KMS-11 (cell line): ENCODE measurements around the gene POLR2J3.
"Not testable (repeated sequence)": the region's sequence is repeated elsewhere in the genome, so short reads cannot be mapped to it uniquely, and the experiment has no call there.

Experiments used
- H2AFZ ChIP-seq: fragments of 200-600 bp; sonication (generic); 2 replicates; pipeline ENCODE4 v1.6.1; 2016; ENCODE audit warnings: antibody characterized with exemption, mixed run types, low read depth
- H3K27ac ChIP-seq: fragments of 200-600 bp; sonication (generic); 2 replicates; pipeline ENCODE4 v1.6.1; 2016; ENCODE audit warnings: mild to moderate bottlenecking, mixed run types
- H3K27me3 ChIP-seq: fragments of 200-600 bp; sonication (generic); 2 replicates; pipeline ENCODE4 v1.6.1; 2017; ENCODE audit warnings: mild to moderate bottlenecking, low read depth, mixed run types, moderate library complexity; ENCODE audit not compliant: insufficient read depth
- H3K36me3 ChIP-seq: fragments of 200-600 bp; sonication (generic); 2 replicates; pipeline ENCODE4 v1.6.1; 2017; ENCODE audit warnings: mild to moderate bottlenecking, mixed run types; ENCODE audit not compliant: insufficient read depth
- H3K4me1 ChIP-seq: fragments of 200-600 bp; sonication (generic); 2 replicates; pipeline ENCODE4 v1.6.1; 2016; ENCODE audit warnings: mild to moderate bottlenecking, low read depth, mixed run types; ENCODE audit not compliant: poor library complexity, severe bottlenecking
- H3K4me2 ChIP-seq: fragments of 200-600 bp; sonication (generic); 2 replicates; pipeline ENCODE4 v1.7.0; 2016; ENCODE audit warnings: mild to moderate bottlenecking, mixed run types
- H3K4me3 ChIP-seq: fragments of 200-600 bp; sonication (generic); IDR thresholded peaks from 2 replicates; pipeline ENCODE4 v1.6.1; 2017; ENCODE audit warnings: low read depth, low read length, mixed read lengths; ENCODE audit not compliant: insufficient read depth
- H3K79me2 ChIP-seq: fragments of 200-600 bp; sonication (generic); 2 replicates; pipeline ENCODE4 v1.6.1; 2016; ENCODE audit warnings: low read depth, mixed run types; ENCODE audit not compliant: insufficient read depth
- H3K9ac ChIP-seq: fragments of 200-600 bp; sonication (generic); 2 replicates; pipeline ENCODE4 v1.6.1; 2016; ENCODE audit warnings: mild to moderate bottlenecking, mixed run types
- H4K20me1 ChIP-seq: fragments of 200-600 bp; sonication (generic); 2 replicates; pipeline ENCODE4 v1.6.1; 2016; ENCODE audit warnings: mild to moderate bottlenecking, mixed run types; ENCODE audit not compliant: insufficient read depth

Gene POLR2J3

DNA sequence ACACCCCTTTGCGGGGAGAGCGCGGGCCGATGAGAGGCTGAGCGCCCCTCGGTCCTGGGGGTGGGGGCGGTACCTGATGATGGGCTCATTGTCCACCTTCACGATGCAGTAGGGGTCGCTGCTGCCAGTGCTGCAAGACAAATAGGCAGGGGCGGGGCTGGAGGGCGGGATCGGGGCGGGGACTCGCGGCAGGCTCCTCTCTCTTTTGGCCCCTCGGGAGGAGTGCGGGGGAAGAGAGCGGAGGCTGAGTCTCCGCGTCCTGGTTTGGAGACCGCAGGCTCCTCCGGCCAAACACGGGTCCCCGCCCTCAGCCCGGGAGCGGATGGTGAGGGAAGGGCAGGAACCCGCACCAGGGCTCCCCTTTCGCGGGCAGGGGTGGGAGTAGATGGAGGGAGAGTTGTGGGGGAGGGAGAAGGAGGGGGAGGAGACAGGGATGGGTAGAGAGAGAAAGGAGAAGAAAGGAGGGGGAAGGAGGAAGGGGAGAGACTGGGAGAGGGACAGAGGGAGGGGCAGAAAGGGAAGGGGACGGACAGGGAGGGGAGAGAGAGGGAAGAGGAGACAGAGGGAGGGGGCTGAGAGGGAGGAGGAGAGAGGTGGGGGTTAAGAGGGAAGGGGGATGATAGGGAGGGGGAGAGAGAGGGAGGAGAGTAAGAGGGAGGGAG, 38.8 kb upstream of the POLR2J3 start:
- not testable (repeated sequence) for H4K20me1 ChIP-seq, H2AFZ ChIP-seq, H3K4me3 ChIP-seq, H3K9ac ChIP-seq, H3K27me3 ChIP-seq, H3K79me2 ChIP-seq, H3K27ac ChIP-seq, H3K36me3 ChIP-seq, H3K4me1 ChIP-seq, H3K4me2 ChIP-seq

DNA sequence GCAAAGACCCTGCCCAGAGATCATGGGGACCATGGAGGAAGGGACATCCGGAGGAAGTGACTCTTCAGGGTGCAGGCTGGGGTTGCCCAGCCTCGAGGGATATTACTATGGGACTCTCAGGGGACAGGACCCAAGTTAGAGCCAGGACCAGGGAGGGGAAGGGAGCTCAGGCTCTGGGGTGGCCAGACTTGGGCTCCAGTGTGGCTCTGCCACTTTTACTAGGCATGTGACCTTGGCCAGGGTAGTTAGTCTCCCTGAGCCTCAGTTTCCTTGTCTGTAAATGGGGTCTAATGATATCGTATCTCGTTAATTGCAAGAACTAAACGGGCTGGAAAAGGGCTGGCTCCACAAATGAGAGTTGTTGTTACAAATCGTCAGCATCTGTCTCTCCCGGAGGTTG, 38.1 kb upstream of the POLR2J3 start:
- H3K27me3 ChIP-seq, H3K79me2 ChIP-seq, H4K20me1 ChIP-seq, H2AFZ ChIP-seq, H3K4me3 ChIP-seq, H3K4me1 ChIP-seq, H3K36me3 ChIP-seq, H3K9ac ChIP-seq, H3K27ac ChIP-seq, H3K4me2 ChIP-seq: not testable (repeated sequence)

DNA sequence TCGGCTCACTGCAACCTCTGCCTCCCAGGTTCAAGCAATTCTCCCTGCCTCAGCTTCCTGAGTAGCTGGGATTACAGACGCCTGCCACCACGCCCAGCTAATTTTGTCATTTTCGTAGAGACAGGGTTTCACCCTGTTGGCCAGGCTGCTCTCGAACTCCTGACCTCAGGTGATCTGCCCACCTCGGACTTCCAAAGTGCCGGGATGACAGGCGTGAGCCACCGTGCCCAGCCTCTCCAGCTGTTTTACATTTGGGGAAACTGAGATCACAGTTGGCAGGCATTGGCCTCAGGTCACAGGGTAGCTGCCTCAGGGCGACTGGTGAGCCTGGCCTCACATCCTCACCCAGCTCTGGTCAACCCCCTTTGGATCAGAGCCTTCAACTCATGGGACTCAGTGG, 37.4 kb upstream of the POLR2J3 start:
- H3K27me3 ChIP-seq, H3K4me1 ChIP-seq, H3K79me2 ChIP-seq, H2AFZ ChIP-seq, H3K4me3 ChIP-seq, H3K9ac ChIP-seq, H4K20me1 ChIP-seq, H3K4me2 ChIP-seq, H3K27ac ChIP-seq, H3K36me3 ChIP-seq: not testable (repeated sequence)

DNA sequence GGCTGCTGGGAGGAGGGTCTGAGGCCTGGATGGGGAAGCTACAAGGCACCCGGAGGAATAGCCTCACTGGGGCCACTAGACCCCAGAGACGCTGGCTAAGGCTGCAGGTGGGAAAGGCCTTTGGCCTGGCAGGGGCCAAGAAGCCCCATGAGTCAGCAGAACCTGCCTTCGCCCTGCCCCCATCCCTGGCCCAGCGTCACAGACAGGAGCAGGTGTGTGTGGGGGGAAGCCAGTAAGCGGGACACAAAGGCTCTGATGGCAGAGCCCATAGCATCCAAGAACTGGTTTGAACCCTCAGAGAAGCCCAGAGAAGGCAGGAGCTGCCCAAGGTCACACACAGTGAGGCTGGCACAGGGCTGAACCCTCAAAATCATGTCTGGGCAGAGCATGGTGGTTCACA, 34.5 kb upstream of the POLR2J3 start:
- not testable (repeated sequence) for H3K79me2 ChIP-seq, H3K27ac ChIP-seq, H3K4me3 ChIP-seq, H3K4me1 ChIP-seq, H2AFZ ChIP-seq, H3K27me3 ChIP-seq, H3K36me3 ChIP-seq, H3K4me2 ChIP-seq, H4K20me1 ChIP-seq, H3K9ac ChIP-seq

DNA sequence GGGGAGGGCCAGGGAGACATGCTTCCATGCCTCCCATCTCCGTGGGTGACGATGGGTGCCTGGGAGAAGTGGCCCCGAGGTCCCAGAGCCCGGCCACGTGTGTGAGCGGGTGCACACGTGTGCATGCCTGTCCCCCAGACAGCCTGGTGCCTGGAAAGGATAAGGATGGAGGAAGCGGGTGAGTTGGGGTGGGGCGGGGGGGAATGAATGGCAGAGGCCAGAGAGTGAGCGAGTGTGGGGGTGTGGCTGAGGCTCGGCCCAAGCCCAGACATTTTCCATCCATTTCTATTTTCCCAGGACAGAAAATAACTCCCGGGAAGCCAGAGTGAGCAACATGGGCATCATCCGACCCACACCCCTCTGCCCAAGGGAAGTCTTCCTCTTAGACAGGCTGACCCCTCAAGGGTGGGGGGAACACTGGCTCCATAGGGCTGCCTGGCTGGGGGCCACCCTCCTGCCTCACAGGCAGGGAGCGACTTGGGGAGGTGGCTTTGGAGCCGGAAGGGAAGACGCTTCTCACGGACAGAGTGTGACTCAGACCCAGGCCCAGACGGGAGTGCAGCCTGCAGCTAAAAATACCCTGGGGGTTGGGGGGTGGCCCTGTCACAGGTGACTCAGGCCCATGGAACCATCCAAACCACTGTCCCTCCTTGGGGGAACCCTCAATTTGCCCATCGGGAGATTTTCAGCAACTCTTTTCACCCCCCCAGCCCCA, 32.2 kb upstream of the POLR2J3 start:
- not testable (repeated sequence) for H3K4me1 ChIP-seq, H3K27ac ChIP-seq, H3K4me2 ChIP-seq, H3K36me3 ChIP-seq, H4K20me1 ChIP-seq, H3K4me3 ChIP-seq, H3K27me3 ChIP-seq, H3K9ac ChIP-seq, H2AFZ ChIP-seq, H3K79me2 ChIP-seq

DNA sequence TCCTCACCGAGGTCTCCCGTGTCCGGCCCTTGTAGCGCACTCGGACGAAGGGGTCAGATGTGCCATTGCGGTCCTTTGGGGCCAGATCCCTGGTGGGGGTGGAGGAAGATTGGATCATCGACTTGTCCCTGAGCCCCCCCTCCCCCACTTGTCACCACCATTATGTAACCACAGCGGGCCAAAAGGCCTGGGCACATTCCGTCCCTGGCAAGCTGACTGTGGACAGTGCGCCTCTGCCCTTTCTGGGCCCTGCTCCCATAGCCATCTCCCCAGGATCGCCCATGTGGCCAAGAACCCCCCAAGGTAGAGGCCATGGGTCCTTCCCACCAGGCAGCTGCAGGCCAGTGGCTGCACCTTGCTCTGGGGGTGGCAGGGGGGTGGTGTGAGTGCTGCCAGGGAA, 29.9 kb upstream of the POLR2J3 start:
- not testable (repeated sequence) for H3K27me3 ChIP-seq, H3K79me2 ChIP-seq, H3K4me2 ChIP-seq, H4K20me1 ChIP-seq, H3K4me3 ChIP-seq, H3K4me1 ChIP-seq, H2AFZ ChIP-seq, H3K36me3 ChIP-seq, H3K9ac ChIP-seq, H3K27ac ChIP-seq

DNA sequence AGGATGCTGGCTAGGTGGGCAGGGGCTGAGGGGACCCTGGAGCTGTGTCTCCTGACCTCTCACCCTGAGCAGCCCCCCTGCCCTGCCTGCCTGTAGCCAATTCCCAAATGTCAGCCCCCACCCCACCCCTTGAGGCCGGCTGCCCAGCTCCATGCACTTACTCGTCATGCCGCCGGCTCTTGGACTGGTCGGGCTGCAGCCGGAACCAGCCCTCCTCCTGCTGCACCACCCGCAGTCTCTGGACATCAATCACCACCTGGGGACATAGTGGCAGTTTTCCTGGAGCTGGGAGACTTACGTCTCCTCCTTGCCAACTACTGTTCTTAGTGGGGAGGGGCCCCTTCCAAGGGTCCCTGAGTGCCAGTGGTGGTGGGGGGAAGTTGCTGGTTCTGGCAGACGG, 27.3 kb upstream of the POLR2J3 start:
- H3K4me1 ChIP-seq, H3K36me3 ChIP-seq, H3K27me3 ChIP-seq, H3K9ac ChIP-seq, H4K20me1 ChIP-seq, H3K27ac ChIP-seq, H3K4me2 ChIP-seq, H3K79me2 ChIP-seq, H3K4me3 ChIP-seq, H2AFZ ChIP-seq: not testable (repeated sequence)

DNA sequence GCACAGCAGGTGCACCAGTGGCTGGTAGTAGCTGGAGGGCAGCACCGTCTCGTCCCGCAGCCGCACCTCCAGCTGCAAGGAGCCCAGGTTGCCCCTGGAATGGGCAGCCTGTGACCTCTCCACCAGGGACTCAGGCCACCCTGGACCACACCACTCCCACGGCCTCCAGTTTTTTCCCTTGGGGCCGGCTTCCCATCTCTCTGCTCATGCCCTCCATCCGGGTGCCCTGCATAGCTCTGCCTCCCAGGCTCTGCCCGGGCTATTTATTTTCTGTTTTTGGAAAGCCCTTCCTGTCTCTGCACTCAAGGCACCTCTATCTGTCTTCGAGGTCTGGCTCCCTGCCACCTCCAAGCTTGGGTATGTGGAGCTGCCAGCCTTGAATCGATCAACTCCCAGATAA, 23.7 kb upstream of the POLR2J3 start:
- H2AFZ ChIP-seq, H3K27me3 ChIP-seq, H3K4me1 ChIP-seq, H3K79me2 ChIP-seq, H3K4me2 ChIP-seq, H4K20me1 ChIP-seq, H3K36me3 ChIP-seq, H3K27ac ChIP-seq, H3K4me3 ChIP-seq, H3K9ac ChIP-seq: not testable (repeated sequence)

DNA sequence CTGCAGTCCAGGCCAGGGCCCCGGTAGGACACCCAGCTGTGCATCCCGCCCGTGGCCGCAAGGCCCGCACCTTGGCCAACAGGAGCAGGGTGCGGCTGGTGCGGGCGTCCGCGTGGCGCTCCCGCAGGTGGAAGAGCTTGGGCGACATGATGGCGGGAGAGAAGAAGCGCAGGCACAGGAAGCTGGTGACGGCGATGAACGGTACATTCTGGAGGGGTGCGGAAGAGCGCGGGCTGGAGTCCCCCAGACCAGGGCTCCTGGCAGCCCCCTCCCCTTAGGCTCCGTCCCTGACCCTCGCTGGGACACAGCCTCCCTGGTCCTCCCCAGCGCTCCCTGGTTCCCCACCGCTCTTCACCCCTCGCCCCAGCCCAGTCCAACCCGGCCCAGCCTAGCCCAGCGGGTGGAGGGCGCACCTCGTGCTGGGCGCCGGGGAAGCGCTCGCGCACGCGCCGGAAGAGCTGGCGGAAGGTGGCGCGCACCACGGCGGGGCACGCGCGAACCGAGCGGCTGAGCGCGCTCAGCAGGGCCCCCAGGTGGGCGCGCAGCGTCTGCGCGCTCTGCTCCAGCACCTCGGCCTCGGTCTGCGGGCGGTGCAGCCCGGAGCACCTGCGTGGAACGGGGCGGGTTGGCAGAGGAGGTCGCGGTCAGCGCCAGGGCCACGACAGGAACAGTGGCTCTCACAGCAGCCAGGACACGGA, 21.4 kb upstream of the POLR2J3 start:
- H3K4me2 ChIP-seq, H4K20me1 ChIP-seq, H3K9ac ChIP-seq, H3K4me3 ChIP-seq, H3K27ac ChIP-seq, H3K36me3 ChIP-seq, H3K27me3 ChIP-seq, H3K79me2 ChIP-seq, H3K4me1 ChIP-seq, H2AFZ ChIP-seq: not testable (repeated sequence)

DNA sequence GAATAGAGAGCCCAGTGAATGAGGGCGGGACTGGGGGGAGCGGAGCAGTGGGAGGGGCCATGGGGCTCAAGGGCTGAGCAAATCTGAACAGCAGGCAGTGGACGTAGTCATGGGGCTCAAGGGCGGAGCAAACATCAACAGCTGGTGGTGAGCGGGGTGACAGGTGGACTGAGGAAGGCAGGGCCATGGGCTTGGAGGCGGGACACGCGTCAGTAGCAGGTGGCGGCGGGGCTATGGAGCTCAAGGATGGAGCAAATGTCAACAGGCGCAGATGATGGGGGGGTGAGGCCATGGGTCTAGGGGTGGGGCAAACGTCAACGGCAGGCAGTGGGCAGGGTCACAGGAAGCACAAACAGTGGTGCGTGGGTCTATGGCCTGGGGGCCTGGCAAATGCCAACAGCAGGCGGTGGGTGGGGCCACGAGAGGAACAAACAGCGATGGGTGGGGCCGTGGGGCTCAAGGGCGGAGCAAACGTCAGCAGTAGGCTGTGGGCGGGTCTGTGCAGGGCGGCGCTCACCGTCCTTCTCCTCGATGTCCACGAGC, 20.2 kb upstream of the POLR2J3 start:
- H3K4me1 ChIP-seq, H3K79me2 ChIP-seq, H3K4me2 ChIP-seq, H3K27me3 ChIP-seq, H2AFZ ChIP-seq, H3K4me3 ChIP-seq, H3K27ac ChIP-seq, H3K9ac ChIP-seq, H4K20me1 ChIP-seq, H3K36me3 ChIP-seq: not testable (repeated sequence)
